IMR-90 (cell line): ENCODE results near the gene DUS3L. TPM values are rescaled to one million over a fixed set of nuclear protein-coding genes. Genes with fewer than 3 reads are reported as not detected.

ENCODE experiments used
- ATAC-seq: fragments of 200-7000 bp; cut with Tn5 transposase; 2 replicates; pipeline ENCODE4 v1.9.1; 2020; ENCODE audit warnings: low read depth, mild to moderate bottlenecking, moderate library complexity
- BruUV-seq: library from RNA; stranded (reverse); fragments of 400-500 nt; replicated peaks from 2 replicates; lab custom pipeline; 2021; lab: Mats Ljungman, UMichigan
- CTCF ChIA-PET: fragments of 300-600 bp; formaldehyde crosslinking; extraction: SDS; loops from one replicate; lab custom pipeline; 2021; ENCODE audit warnings: antibody characterized with exemption; lab: Yijun Ruan, JAX
- POLR2A ChIA-PET: fragments of 300-600 bp; sonication (Branson Sonifier 250); formaldehyde crosslinking; loops from one replicate; lab custom pipeline; 2022; ENCODE audit warnings: antibody characterized with exemption; ENCODE audit not compliant: unreplicated experiment; lab: Charles Lee
- DNase-seq: peaks from one replicate; pipeline ENCODE4 v3.0.0; 2013
- H2AFZ ChIP-seq: replicated peaks from 2 replicates; pipeline ENCODE3; 2013; ENCODE audit warnings: low read length, mild to moderate bottlenecking; ENCODE audit not compliant: poor library complexity
- H2AK5ac ChIP-seq: 2 replicates; pipeline ENCODE4 v1.6.1; 2013; ENCODE audit warnings: low read depth, low read length, inconsistent platforms
- H2AK9ac ChIP-seq: replicated peaks from 2 replicates; pipeline ENCODE3; 2013; ENCODE audit warnings: mild to moderate bottlenecking, low read depth, low read length, moderate library complexity; ENCODE audit not compliant: poor library complexity
- H2BK120ac ChIP-seq: 2 replicates; pipeline ENCODE4 v1.6.1; 2013; ENCODE audit warnings: low read depth, low read length, inconsistent platforms
- H2BK15ac ChIP-seq: 3 replicates; pipeline ENCODE4 v1.6.1; 2013; ENCODE audit warnings: low read depth, low read length, inconsistent platforms
- H2BK20ac ChIP-seq: 2 replicates; pipeline ENCODE4 v1.6.1; 2013; ENCODE audit warnings: low read depth, mild to moderate bottlenecking, inconsistent platforms, low read length, moderate library complexity
- H2BK5ac ChIP-seq: 2 replicates; pipeline ENCODE4 v1.6.1; 2013; ENCODE audit warnings: mild to moderate bottlenecking, low read depth, low read length, inconsistent platforms; ENCODE audit not compliant: poor library complexity, severe bottlenecking
- H3K14ac ChIP-seq: replicated peaks from 2 replicates; pipeline ENCODE4 v1.6.1; 2013; ENCODE audit warnings: low read depth, low read length, inconsistent platforms
- H3K18ac ChIP-seq: 2 replicates; pipeline ENCODE4 v1.6.1; 2013; ENCODE audit warnings: low read depth, low read length, control low read depth
- H3K23ac ChIP-seq: 2 replicates; pipeline ENCODE4 v1.6.1; 2013; ENCODE audit warnings: low read depth, low read length, inconsistent platforms
- H3K27ac ChIP-seq: 2 replicates; pipeline ENCODE4 v1.5.1; 2013; ENCODE audit warnings: mild to moderate bottlenecking, control low read depth, low read length; ENCODE audit not compliant: insufficient read depth
- H3K27me3 ChIP-seq: 2 replicates; pipeline ENCODE4 v1.6.1; 2013; ENCODE audit warnings: low read length; ENCODE audit not compliant: control insufficient read depth, insufficient read depth
- H3K36me3 ChIP-seq: 2 replicates; pipeline ENCODE4 v1.6.1; 2013; ENCODE audit warnings: low read length, mixed read lengths; ENCODE audit not compliant: control insufficient read depth, insufficient read depth
- H3K4ac ChIP-seq: 2 replicates; pipeline ENCODE4 v1.6.1; 2013; ENCODE audit warnings: low read depth, low read length, inconsistent platforms
- H3K4me1 ChIP-seq: 2 replicates; pipeline ENCODE4 v1.6.1; 2013; ENCODE audit warnings: low read length, mixed read lengths; ENCODE audit not compliant: control insufficient read depth, insufficient read depth
- H3K4me2 ChIP-seq: 2 replicates; pipeline ENCODE4 v1.6.1; 2013; ENCODE audit warnings: low read depth, mild to moderate bottlenecking, control low read depth, low read length, moderate library complexity
- H3K4me3 ChIP-seq: 2 replicates; pipeline ENCODE4 v1.5.1; 2013; ENCODE audit warnings: low read depth, mild to moderate bottlenecking, control low read depth, low read length, moderate library complexity; ENCODE audit not compliant: insufficient read depth
- H3K56ac ChIP-seq: 2 replicates; pipeline ENCODE4 v1.6.1; 2013; ENCODE audit warnings: low read length, inconsistent platforms; ENCODE audit not compliant: insufficient read depth; ENCODE audit errors: extremely low read depth
- H3K79me1 ChIP-seq, 2 experiments: 2 replicates each; pipeline ENCODE4 v1.6.1; 2013; ENCODE audit warnings: low read length in 2 of 2, inconsistent platforms in 1 of 2, low read depth in 1 of 2
- H3K9ac ChIP-seq: 2 replicates; pipeline ENCODE4 v1.6.1; 2013; ENCODE audit warnings: low read depth, low read length, control low read depth
- H3K9me1 ChIP-seq: 2 replicates; pipeline ENCODE4 v1.6.1; 2013; ENCODE audit warnings: low read length, inconsistent platforms; ENCODE audit not compliant: insufficient read depth
- H3K9me3 ChIP-seq: 2 replicates; pipeline ENCODE4 v1.6.1; 2013; ENCODE audit warnings: low read length; ENCODE audit not compliant: control insufficient read depth, insufficient read depth
- H4K20me1 ChIP-seq: 2 replicates; pipeline ENCODE4 v1.6.1; 2013; ENCODE audit warnings: low read length, inconsistent platforms; ENCODE audit not compliant: insufficient read depth
- H4K5ac ChIP-seq: 2 replicates; pipeline ENCODE4 v1.6.1; 2013; ENCODE audit warnings: mild to moderate bottlenecking, low read depth, low read length, control low read depth
- H4K8ac ChIP-seq, 2 experiments: 2 replicates each; pipeline ENCODE4 v1.6.1; 2013; ENCODE audit warnings: low read depth in 2 of 2, low read length in 2 of 2, control low read depth in 1 of 2, inconsistent platforms in 1 of 2
- H4K91ac ChIP-seq: 2 replicates; pipeline ENCODE4 v1.6.1; 2013; ENCODE audit warnings: low read depth, low read length, inconsistent platforms; ENCODE audit not compliant: insufficient read depth
- ELK1 ChIP-seq: fragments of 150-350 bp; IDR thresholded peaks from 2 replicates; pipeline ENCODE4 v1.6.1; 2016; ENCODE audit warnings: low read depth, mild to moderate bottlenecking, low read length, moderate library complexity, borderline replicate concordance
- MAZ ChIP-seq: IDR thresholded peaks from 2 replicates; pipeline ENCODE4 v1.6.1; 2012; ENCODE audit warnings: low read depth, mild to moderate bottlenecking, low read length, improper control_type of control experiment, moderate library complexity, borderline replicate concordance
- MXI1 ChIP-seq: IDR thresholded peaks from 2 replicates; pipeline ENCODE4 v1.6.1; 2012; ENCODE audit warnings: low read depth, mild to moderate bottlenecking, low read length, moderate library complexity, borderline replicate concordance
- NFE2L2 ChIP-seq: fragments of 150-350 bp; IDR thresholded peaks from 2 replicates; pipeline ENCODE4 v1.6.1; 2016; ENCODE audit warnings: low read depth, mild to moderate bottlenecking, low read length
- RCOR1 ChIP-seq: IDR thresholded peaks from 2 replicates; pipeline ENCODE4 v1.6.1; 2012; ENCODE audit warnings: mild to moderate bottlenecking, low read length, improper control_type of control experiment; ENCODE audit not compliant: insufficient replicate concordance
- WGBS, 2 experiments: methylation state at CpG; one replicate each; pipeline versions ENCODE4 v1.1.5 to v1.1.7; 2013; ENCODE audit warnings: missing lambda C conversion rate in 2 of 2; ENCODE audit not compliant: insufficient read length in 1 of 2; ENCODE audit errors: extremely low coverage in 2 of 2; 5-methylcytosine and 5-hydroxymethylcytosine counted together
- dilution Hi-C: fragments of 300-500 bp; cut with HindIII; formaldehyde crosslinking; loops from one replicate; pipeline ENCODE4 v1.14.3; 2018; ENCODE audit warnings: low sequenced_read_pairs; ENCODE audit not compliant: unreplicated experiment
- in situ Hi-C: fragments of 300-500 bp; cut with MboI; formaldehyde crosslinking; loops from 3 replicates; pipeline ENCODE4 v1.14.3; 2019; ENCODE audit warnings: low sequenced_read_pairs, inconsistent platforms, mixed read lengths
- intact Hi-C: fragments of 100-400 bp; cut with micrococcal nuclease; formaldehyde crosslinking; loops from 2 replicates; pipeline ENCODE4 v1.10.0; 2022
- polyA plus RNA-seq, 3 experiments: library from polyadenylated mRNA; depleted of rRNA; stranded (reverse); fragments of >200 nt; gene quantifications; 2 replicates each; pipeline ENCODE4 v1.2.3, GENCODE V29; 2012; ENCODE audit warnings: low replicate concordance in 1 of 3
- total RNA-seq: library from RNA; depleted of rRNA; stranded (reverse); fragments of >200 nt; gene quantifications from 2 replicates; pipeline ENCODE4 v1.2.3, GENCODE V29; 2012
- TF ChIP-seq, protein P1 (sequence below): conservative IDR thresholded peaks from 2 replicates; pipeline ENCODE4 v1.5.1; 2012; ENCODE audit warnings: mild to moderate bottlenecking, low read depth, low read length, improper control_type of control experiment

Gene DUS3L
- total and polyA plus RNA-seq, 2 of the 4 experiments (the other 2 are of a cell fraction) = 12.4 to 21.3 TPM

DNA sequence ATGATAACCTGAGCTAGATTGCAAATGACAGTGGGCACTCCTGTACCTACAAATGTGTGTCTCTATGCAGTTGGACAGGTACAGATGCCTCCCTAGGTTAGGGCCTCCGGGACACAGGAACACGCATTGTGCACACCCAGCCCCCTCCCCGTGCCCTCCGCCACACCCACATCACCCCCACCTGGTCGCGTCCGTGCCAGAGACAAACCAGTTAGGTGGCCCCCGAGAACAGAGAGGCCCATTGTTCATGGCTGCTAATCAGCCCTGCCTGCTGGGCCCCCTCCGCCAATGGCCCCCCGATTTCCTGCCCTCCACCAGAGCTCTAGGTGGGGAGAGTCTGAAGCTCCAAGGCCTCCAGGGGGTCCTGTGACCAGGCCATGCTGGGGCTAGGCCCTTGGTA, 27.6 kb upstream of the DUS3L start:
- dilution Hi-C loops (no loop called here), in situ Hi-C loops (no loop called here), intact Hi-C loops (no loop called here)
- H2AK9ac ChIP-seq = no peak overlapping the region
- no peak overlapping the region for H3K18ac ChIP-seq
- H2BK5ac ChIP-seq = no peak overlapping the region
- DNase-seq = no peak
- no peak overlapping the region for H4K5ac ChIP-seq
- H3K56ac ChIP-seq = no peak overlapping the region
- no peak overlapping the region for H3K23ac ChIP-seq
- no peak overlapping the region for H3K9ac ChIP-seq
- ChIA-PET POLR2A (no interaction called here), CTCF (interaction anchor here (0.9 kb wide), 1 partner anchor 15 kb away, joined by 9 read pairs; no protein-coding TSS in a partner anchor)
- WGBS, 2 experiments = no CpG with 5 or more reads among the region's 10 CpGs
- H3K4me1 ChIP-seq = peaks cover 5% of the 10 kb centered on the region
- H2BK20ac ChIP-seq = no peak overlapping the region
- no peak overlapping the region for H3K27ac ChIP-seq
- H3K9me3 ChIP-seq = no peaks in the 10 kb centered on the region
- H4K8ac ChIP-seq = no peak overlapping the region
- no peak for ATAC-seq
- no peak overlapping the region for H3K4me3 ChIP-seq
- H2AFZ ChIP-seq = peak overlapping the region; percentile 32
- H3K36me3 ChIP-seq = no peaks in the 10 kb centered on the region
- H3K4ac ChIP-seq = no peak overlapping the region
- no peak overlapping the region for H3K4me2 ChIP-seq
- no peaks in the 10 kb centered on the region for H3K79me1 ChIP-seq
- H3K14ac ChIP-seq = no peak overlapping the region
- no TSS peak for BruUV-seq
- no peak overlapping the region for H2BK15ac ChIP-seq
- H3K27me3 ChIP-seq = peaks cover 20% of the 10 kb centered on the region
- no peak overlapping the region for H2AK5ac ChIP-seq
- H3K9me1 ChIP-seq = no peaks in the 10 kb centered on the region
- no peak overlapping the region for H4K91ac ChIP-seq
- no peak for TF ChIP-seq RCOR1
- no peak for TF ChIP-seq NFE2L2
- no peak for TF ChIP-seq MXI1
- TF ChIP-seq MAZ = no peak
- TF ChIP-seq, protein P1, sequence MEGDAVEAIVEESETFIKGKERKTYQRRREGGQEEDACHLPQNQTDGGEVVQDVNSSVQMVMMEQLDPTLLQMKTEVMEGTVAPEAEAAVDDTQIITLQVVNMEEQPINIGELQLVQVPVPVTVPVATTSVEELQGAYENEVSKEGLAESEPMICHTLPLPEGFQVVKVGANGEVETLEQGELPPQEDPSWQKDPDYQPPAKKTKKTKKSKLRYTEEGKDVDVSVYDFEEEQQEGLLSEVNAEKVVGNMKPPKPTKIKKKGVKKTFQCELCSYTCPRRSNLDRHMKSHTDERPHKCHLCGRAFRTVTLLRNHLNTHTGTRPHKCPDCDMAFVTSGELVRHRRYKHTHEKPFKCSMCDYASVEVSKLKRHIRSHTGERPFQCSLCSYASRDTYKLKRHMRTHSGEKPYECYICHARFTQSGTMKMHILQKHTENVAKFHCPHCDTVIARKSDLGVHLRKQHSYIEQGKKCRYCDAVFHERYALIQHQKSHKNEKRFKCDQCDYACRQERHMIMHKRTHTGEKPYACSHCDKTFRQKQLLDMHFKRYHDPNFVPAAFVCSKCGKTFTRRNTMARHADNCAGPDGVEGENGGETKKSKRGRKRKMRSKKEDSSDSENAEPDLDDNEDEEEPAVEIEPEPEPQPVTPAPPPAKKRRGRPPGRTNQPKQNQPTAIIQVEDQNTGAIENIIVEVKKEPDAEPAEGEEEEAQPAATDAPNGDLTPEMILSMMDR = no peak
- no peak for TF ChIP-seq ELK1
- no peaks in the 10 kb centered on the region; the same call in 1 of the 2 replicates for H4K20me1 ChIP-seq
- H2BK120ac ChIP-seq = no peak overlapping the region
